Activated T-helper 1 cell treated with anti-CD3 and anti-CD28 coated beads, Interleukin-2, amount 50 U/mL, for 16 hours (primary cell): ENCODE results near the gene SGPL1.
"Not testable (repeated sequence)": the region's sequence is repeated elsewhere in the genome, so short reads cannot be mapped to it uniquely, and the experiment has no call there.

Experiments
- DNase-seq, 2 donors: peaks; one replicate each; pipeline ENCODE4 v3.0.0-alpha.2; 2020; ENCODE audit warnings: low read depth in 1 of 2, low spot score in 1 of 2

The SGPL1 gene

GRCh38 chr10:70815504-70816219, at the start of gene SGPL1:
Gene SGPL1 (plus strand): TSS chr10:70815948. CDS start chr10:70816854, 906 bp downstream.
- peak; percentile 69 to 80 for DNase-seq

- not testable (repeated sequence) for DNase-seq
Observed at GRCh38 chr10:70768026-70768685, 47.6 kb upstream of the SGPL1 start.

- DNase-seq = no peak
Observed at GRCh38 chr10:70769121-70769520, 46.6 kb upstream of the SGPL1 start.

GRCh38 chr10:70770001-70770400, 45.7 kb upstream of the SGPL1 start:
- no peak for DNase-seq

GRCh38 chr10:70770516-70770915, 45.2 kb upstream of the SGPL1 start:
- not testable (repeated sequence) for DNase-seq

- no peak for DNase-seq
Observed at GRCh38 chr10:70771311-70772194, 44.2 kb upstream of the SGPL1 start.

GRCh38 chr10:70772627-70773026, 43.1 kb upstream of the SGPL1 start:
- DNase-seq = no peak

- DNase-seq = no peak
Observed at GRCh38 chr10:70773461-70773860, 42.3 kb upstream of the SGPL1 start.

GRCh38 chr10:70773965-70774809, 41.6 kb upstream of the SGPL1 start:
- DNase-seq = no peak

GRCh38 chr10:70774810-70775678, 40.7 kb upstream of the SGPL1 start:
- no peak for DNase-seq

- no peak for DNase-seq
Observed at GRCh38 chr10:70775679-70776454, 39.9 kb upstream of the SGPL1 start.

- DNase-seq = no peak
Observed at GRCh38 chr10:70776455-70777005, 39.2 kb upstream of the SGPL1 start.

GRCh38 chr10:70777063-70777875, 38.5 kb upstream of the SGPL1 start:
- DNase-seq = no peak

GRCh38 chr10:70778267-70778924, 37.4 kb upstream of the SGPL1 start:
- DNase-seq = no peak

- DNase-seq = no peak
Observed at GRCh38 chr10:70779088-70779487, 36.7 kb upstream of the SGPL1 start.

- no peak for DNase-seq
Observed at GRCh38 chr10:70779511-70780369, 36.0 kb upstream of the SGPL1 start.
